Retina (tissue), 1 donor: ENCODE measurements around the gene DDO.
"Not testable (repeated sequence)": the region's sequence is repeated elsewhere in the genome, so short reads cannot be mapped to it uniquely, and the experiment has no call there.

Source experiments
- DNase-seq: peaks from one replicate; pipeline ENCODE4 v3.0.0-alpha.2; 2016

The DDO gene, protein sequence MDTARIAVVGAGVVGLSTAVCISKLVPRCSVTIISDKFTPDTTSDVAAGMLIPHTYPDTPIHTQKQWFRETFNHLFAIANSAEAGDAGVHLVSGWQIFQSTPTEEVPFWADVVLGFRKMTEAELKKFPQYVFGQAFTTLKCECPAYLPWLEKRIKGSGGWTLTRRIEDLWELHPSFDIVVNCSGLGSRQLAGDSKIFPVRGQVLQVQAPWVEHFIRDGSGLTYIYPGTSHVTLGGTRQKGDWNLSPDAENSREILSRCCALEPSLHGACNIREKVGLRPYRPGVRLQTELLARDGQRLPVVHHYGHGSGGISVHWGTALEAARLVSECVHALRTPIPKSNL

DNA sequence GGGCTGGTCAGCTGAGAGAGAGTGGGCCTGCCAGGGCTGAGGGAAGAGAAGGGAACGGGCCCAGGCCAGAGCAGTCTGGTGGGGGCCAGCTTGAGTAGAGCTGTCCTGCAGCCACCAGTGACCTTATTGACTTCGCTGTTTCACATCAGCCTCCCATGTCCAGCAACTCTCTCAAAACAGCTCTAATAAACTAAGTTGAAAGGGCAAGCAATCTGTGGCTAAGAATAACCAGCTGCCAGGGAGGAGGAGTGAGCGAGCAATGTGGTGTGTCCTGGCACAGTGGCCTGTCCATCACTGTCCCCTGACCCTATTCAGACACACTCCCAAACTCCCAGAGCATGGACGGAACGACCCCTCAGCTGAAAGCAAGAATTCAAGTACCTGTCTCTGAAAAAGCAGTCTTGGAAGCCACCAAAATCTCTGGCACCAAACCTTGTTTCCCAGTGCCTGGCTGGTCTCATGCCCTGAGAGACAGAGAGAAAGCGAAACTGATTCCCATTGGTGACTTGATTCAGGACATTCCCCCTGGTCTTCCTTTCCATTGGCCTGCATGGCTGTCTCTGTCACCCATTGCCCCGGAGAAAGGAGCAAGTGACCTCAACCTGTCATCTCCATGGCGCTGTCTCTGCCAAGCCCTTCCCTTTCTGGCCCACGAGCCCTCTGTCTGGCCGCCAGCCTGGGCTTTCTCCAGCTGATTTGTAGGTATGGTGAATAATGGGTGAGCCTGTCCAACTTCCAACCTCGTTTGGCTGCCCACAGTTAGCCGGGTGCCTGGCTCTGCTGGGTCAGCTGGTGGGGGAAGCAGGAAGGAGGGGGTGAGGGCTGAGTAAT lies at the start of gene DDO:
Gene DDO (minus strand): TSS at position 490 of the 831 bp plus-strand sequence. CDS start 2,113 bp downstream, outside the sequence.
- no peak for DNase-seq

DNA sequence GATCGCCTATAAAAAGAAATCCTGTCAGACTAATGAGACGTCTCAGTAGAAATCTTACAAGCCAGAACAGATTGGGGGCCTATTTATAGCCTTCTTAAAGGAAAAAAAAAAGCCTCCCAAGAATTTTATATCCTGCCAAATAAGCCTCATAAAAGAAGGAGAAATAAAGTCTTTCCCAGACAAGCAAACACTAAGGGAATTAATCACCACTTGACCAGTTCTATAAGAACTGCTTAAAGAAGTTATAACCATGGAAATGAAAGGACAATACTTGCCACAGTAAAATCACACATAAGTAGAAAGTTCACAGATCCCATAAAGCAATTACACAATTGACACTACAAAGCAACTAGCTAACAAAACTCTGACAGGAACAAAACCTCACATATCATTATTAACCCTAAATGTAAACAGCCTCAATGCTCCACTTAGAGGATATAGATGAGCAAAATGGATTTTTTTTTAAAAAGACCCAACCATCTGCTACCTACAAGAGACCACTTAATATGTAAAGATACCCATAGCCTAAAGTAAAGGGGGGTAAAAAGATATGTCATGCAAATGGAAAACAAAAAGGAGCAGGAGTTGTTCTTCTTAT lies 47.6 kb upstream of the DDO start:
- DNase-seq: no peak

DNA sequence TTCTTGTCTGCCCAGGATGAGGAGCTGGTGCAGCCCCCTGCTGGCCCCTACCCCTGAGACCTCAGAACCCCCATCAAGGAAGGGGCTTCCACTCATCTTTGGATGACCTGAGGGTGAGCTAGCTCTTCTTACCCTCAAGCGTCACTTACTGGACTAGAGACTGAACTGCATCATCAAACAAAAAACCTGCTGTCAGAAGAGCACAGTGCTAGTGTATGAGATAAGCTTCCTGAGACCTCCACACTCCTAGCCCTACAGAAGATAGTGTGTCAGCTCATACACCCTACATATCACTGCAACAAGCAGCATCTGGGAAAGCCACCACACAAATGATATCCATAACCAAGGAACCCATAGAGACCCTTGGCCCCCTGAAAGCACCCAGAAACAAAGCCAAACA lies 46.0 kb upstream of the DDO start:
- no peak for DNase-seq

DNA sequence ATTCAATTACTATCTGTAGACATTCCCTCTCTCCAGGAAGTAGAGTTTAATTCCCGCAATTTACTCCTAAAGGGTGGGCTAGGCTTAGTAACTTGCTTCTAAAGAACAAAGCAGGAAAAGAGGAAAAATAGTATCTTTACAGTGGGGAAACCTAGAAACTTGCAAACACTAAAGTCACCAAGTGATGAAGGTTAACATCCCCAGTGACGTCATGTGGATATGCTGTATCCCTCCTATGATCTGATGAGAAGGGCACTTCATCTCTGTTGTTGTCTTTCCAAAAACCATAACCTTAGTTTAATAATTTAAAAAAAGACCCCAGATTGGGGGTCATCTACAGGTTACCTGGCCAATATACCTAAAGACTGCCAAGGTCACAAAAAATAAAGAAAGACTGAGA lies 43.8 kb upstream of the DDO start:
- no peak for DNase-seq

DNA sequence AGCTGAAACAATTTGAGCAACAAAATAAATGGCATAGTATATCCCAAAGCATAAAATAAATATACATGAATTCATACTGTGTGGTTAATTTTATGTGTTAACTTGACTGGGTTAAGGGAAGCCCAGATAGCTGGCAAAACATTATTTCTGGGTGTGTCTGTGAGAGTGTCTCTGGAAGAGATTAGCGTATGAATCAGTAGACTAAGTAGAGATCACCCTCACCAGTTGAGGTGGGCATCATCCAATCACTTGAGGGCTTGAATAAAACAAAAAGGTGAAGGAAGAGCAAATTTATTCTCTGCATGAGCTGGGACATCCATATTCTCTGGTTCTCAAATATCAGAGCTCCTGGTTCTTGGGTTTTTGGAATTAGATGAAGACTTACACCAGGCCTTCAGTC lies 43.1 kb upstream of the DDO start:
- DNase-seq: no peak

DNA sequence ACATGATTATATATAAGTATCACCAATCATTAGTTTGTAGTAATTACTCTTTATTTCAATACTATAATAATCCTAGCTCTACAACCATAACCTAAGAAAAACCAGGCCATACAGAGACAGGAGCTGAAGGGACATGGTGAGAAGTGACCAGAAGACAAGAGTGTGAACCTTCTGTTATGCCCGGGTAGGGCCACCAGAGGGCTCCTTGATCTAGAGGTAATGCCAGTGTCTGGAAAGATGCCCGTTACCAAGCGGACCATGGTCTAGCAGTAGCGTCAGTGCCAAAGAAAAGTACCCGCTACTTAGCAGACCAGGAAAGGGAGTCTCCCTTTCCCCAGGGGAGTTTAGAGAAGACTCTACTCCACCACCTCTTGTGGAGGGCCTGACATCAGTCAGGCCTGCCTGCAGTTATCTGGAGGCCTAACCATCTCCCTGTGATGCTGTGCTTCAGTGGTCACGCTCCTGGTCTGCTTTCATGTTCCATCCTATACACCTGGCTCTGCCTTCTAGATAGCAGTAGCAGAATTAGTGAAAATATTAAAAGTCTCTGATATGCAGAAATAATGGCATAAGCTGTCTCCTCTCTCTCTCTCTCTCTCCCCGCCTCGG lies 42.3 kb upstream of the DDO start:
- not testable (repeated sequence) for DNase-seq

DNA sequence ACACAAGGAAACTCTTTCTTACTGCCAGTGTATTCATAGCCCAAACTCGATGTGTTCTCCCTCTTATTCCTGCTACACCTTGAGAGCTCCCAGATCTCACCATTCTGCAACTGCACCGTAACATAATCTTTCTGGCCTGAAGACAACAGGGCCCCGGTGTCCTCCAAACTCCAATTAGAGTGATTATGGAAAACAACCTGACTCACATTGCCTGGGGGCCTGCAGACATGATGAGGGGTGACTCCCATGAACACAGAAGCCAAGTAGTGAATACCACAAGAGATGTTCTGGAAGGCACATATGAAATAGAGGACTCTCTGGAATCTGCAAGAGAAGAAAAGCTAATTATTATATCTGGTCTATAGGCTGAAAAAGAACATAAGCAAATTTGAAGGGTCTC lies 41.3 kb upstream of the DDO start:
- no peak for DNase-seq

DNA sequence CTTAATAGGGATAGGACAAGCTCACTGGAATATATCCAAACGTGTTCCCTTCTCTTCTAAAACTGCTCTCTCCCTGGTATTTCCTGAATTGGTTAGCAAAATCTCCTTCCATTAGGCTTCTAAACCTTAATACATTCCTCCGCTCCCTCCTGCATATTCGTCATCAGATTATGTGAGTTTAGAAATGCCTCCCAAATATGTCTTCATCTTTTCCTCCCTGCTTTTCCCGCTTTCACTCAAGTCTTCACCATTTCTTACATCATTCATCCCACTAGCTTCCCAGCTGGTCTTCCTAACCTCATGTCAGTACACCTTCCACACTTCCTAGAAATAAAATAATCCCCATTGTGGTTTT lies 34.1 kb upstream of the DDO start:
- no peak for DNase-seq

DNA sequence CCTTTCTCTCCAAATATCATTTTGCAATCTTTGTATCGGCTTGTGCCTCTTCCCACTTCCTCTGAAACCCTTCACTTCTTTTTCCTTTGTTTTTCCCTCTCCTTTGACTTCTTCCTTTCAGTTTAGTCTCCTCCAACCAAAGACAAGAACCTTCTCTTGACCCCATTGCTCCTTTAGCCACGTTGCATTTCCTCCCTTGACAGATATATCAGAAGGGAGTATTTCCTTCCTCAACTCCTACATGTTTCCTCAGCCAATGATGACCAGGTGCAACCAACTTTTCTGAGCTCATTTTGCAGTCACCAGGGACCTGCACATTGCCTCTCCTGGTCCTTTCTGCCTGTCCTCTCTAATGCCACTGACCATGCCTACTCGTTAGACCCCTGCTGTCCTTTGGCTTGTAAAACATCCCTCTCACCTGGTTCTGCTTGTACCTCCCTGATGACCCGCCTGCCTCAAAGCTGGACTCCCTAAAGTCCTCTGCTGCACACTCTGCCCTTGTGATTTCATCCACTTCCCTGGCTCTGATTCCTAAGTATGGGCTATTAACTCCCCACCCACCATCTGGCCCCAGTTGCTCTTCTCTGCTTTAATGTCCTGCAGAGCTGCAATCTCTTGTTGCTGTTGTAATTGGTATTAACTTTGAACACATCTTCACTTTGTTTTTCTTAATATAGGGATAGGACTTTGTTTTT lies 33.6 kb upstream of the DDO start:
- no peak for DNase-seq

DNA sequence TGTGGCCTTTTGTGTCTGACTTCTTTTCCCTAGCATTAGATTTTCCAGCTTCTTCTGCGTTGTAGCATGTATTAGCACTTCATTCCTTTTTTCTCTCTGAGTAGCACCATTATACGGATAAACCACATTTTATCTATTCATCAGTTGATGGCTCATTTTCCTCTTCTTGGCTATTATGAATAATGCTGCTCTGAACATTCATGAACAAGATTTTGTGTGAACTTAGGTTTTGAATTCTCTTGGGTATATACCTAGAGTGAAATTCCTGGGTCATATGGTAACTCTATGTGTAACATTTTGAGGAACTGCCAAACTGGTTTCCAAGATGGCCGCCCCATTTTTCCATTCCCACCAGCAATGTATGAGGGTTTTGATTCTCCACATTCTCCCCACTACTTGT lies 32.4 kb upstream of the DDO start:
- DNase-seq: no peak

DNA sequence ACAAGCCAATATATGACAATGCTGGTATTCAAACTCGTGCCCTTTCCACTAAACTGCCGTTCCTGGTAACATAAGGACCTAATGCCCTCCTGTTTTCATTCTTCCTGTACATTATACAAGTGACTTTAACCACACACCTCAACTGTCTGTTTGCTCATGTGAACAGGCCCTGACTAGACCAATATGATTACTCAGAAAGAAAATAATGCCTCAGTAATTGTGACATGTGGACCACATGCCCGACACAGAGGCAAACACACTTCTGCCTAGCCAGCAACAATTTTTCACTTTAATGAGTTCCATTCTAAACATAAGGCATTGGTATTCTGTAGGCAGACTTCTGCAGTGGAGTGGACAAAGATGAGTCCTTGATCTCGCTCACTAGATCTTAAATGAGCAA lies 31.0 kb upstream of the DDO start:
- no peak for DNase-seq

DNA sequence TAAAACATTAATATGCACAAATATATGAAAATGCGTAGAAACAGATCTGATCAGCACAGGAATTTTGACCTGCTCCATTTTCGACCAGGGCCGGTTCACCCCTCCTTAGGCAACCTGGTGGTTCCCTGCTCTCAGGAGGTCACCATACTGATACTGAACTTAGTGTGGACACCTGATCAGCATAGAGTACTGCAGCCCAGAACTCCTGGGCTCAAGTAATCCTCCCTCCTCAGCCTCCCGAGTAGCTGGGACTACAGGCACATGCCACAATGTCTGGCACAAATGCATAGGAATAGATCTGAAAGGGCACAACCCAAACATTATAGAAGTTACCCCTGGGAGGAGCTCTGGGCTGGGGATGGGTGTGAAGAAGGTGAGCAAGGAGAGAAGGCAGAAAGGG lies 24.7 kb upstream of the DDO start:
- DNase-seq: no peak

DNA sequence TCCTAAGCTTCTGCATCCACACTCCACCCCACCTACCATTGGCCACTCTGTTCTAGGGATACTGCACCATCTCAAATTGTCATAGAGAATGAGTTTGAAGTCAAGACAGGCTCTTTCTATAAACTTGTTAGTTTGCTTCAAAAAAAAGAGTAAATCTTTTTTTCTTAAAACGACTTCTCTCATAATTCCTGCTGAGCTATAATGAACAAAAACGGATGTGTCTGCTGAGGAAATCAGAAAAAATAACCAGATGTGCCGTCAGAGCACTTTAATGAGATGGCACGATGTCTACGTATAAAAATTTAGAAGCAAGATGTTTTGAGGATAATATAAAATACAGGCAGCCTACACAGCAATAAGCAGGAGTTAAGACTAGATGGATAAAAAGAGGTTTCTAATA lies 24.0 kb upstream of the DDO start:
- no peak for DNase-seq

DNA sequence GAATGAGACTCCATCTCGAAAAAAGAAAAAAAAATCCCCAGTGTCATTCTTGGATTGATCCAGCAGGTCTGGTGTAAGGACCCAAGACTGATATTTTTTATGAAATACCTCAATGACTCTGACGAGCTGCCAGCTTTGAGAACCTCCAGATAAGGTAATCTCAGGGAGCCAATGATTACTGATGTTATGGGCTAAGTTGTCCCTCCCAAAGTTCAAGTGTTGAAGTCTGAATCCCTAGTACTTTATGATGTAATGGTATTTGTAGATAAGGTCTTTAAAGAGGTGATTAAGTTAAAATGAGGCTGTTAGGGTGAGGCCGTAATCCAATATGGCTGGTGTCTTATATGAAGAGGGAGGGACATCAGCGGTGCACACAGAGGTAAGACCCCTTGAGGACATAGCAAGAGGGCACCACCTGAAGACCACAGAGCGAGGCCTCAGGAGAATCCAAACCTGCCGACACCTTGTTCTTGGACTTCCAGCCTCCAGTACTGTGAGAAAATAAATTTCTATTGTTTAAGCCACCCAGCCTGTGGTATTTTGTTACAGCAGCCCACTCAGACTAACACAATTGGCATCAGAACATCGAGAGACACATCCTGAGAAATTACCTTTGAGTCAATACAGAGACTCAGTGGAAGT lies 19.7 kb upstream of the DDO start:
- DNase-seq: no peak

DNA sequence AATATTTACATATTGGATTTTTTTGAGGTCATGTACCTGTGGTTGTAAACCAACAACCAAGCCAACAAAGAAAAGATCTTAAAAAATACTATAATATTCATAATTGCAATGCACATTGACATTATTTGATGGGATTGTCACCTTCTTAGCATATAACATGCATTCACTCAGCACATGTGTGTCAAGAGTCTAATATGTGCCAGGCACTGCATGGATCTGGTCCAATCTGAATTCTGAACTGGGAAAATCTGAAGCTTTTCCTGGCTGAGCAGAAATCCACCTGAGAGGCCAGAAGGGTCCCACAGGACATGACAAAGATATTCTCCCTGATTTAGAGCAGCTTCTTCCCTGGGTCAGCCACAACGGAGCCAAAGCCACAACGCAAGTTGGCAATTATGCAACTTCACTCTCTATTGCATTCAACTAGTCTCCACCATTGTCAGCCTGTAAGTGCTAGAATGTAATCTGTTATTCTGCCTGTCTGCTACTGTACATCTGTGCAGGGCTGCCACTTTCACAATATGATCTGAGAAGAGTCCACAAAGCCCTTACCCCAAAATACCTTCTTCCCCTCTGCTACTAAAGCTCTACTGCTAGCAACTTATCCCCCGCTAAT lies 17.0 kb upstream of the DDO start:
- DNase-seq: no peak

DNA sequence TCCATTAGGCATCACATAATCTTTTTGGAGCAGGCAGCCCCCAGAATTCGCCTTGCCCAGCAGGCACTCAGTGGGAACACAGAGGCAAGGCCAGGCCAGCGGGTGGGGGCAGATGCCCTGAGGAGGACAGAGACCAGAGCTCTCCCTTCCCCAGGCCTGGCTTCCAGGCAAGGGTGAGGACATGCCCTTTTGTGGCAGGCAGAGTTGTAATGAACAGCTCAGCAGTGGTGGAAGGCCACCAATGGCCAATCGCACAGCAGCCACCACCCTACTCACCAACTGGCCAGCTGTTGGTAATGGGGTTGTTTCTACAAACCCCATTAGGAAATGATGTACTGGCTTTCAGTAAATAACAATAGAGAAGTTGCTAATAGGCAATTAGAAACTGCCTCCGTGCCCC lies 15.4 kb upstream of the DDO start:
- no peak for DNase-seq

DNA sequence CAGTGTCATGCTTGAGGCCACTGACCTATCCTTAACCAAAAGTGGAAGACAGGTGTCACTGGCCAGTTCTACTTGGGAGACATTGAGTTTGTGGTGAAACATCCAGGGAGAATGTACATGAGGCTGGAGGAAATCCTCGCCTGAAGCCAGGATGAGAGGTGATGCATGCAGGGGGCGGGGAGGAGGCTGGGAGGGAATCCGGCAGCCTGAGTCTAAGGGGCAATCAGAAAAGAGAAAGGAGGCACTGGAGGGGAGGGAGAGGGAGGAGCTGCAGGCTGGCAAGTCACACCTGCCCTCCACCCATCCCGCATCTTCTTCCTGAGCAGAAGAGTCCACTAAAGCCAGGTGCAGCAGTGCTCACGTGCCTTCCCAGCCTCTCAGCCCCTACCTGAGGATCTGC lies 14.9 kb upstream of the DDO start:
- DNase-seq: no peak

DNA sequence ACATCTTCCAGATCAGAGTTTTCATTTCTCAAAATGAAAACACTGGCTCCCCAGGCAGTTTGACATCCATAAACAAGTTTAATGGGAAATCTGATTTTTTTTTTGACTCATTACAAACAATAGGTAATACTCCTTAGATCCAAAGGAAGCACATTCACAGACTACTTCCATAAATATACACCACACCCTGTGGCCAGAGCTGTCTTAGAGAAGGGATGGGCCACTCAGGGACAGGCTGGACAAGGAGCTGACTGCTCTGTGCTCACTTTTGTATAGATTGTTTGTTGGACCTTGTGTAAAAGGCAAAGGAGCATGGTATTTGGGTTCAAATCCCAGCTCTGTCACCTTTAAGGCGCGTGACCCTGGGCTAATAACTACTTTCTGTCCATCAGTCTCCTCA lies 12.8 kb upstream of the DDO start:
- no peak for DNase-seq

DNA sequence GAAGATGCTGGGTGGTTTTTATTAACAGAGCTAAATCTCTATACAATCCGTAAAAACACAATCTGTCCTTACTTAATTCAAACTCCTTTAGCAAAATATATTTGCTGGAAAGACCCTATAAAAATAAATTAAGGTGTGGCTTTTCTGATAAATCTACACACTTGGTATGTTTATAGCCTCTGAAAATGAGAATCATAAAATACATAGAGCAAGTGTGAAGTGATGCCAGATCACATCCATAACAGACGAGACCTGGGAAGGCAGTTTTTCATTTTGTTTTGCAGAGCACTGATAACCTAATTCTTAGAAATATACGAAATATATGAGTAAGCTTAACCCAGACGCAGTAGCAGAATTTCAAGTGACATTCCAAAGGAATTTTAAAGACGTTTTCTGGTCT lies 10.4 kb upstream of the DDO start:
- DNase-seq: no peak

DNA sequence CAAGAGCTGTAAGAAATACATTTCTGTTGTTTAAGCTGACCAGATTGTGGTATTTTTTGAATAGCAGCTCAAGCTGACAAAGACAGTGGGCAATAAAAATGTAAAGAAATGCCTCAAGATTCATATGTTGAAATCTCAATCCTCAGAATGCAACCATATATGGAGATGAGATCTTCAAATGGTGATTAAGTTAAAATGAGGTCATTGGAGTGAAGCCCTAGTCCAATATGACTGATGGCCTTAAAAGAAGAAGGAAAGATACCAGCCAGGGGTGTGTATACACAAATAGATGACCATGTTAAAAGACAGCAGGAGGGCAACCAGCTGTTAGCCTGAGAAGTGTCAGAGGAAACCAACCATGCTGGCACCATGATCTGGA lies 7.1 kb upstream of the DDO start:
- no peak for DNase-seq

DNA sequence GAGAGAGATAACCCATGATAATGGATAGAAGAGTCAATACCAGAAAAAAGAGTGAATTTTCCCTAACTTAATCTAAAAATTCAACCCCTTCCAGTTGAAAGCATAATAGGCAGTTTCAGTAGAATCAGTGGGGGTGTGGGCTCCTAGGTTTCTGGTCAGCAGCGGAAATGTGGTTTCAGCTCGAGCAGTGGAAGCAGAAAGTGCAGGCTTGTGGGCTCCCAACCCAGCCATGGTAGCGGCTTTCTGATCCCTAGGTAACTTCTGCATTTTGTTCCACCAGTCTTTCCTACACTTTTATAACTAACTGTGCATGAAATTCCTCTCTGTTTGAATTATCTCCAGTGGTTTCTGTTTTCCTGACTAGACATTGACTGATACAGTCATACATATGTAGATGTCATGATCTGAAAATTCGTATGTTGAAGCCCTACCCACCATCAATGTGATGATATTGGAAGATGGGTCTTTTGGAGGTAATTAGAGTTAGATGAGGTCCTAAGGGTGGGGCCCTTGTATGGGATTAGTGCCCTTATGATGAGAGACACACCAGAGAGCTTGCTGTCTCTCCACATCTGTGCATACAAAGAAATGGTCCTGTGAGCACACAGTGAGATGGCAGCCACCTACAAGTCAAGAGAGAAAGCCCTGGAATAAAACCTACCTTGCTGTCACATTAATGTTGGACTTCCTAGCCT lies 6.5 kb upstream of the DDO start:
- no peak for DNase-seq
